ENCODE measurements around the gene TMPRSS6.

DNA sequence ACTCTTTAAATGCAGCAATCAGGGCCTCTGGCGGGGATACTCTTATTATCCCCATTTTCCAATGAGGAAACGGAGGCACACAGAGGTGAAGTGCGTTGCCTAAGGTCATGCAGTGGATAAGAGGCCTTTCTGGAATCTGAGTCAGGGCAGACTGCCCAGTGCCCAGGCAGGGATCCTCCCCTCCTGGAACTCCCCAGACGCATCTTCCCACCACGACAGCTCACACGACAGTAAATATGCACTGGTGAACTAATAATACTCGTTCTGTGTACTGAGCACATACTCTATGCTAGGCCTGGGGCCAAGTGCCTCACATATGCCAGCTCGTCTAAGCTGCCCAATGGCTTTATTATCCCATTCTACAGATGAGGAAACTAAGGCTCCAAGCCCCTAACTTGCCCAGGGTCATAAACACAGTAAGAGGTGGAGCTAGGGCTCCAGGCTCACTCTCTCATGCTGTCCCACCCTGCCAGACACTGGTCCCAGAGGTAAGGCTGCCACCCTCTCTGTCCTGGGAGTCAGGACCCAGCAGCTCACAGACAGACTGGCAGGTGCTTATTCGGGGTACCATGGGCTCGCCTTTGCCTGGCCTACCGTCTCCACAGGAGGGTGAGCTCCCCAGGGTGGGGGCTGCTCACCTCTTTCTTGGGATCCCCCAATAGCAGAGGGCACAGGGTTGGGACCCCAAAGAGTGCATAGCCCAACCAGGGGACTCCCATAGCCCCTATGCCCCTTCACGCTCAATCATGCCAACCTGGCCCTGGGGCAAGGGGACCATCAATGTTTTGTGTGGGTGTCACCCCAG, 37.9 kb upstream of the TMPRSS6 start:
- TF ChIP-seq, protein P1, sequence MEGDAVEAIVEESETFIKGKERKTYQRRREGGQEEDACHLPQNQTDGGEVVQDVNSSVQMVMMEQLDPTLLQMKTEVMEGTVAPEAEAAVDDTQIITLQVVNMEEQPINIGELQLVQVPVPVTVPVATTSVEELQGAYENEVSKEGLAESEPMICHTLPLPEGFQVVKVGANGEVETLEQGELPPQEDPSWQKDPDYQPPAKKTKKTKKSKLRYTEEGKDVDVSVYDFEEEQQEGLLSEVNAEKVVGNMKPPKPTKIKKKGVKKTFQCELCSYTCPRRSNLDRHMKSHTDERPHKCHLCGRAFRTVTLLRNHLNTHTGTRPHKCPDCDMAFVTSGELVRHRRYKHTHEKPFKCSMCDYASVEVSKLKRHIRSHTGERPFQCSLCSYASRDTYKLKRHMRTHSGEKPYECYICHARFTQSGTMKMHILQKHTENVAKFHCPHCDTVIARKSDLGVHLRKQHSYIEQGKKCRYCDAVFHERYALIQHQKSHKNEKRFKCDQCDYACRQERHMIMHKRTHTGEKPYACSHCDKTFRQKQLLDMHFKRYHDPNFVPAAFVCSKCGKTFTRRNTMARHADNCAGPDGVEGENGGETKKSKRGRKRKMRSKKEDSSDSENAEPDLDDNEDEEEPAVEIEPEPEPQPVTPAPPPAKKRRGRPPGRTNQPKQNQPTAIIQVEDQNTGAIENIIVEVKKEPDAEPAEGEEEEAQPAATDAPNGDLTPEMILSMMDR (IDR thresholded peaks at IDR 0.05) = no peak
- TF ChIP-seq POLR2A (IDR thresholded peaks at IDR 0.05) = no peak

Measured in testis (tissue), 2 donors.